Measurements from ENCODE around the gene ASGR1. TPM values are rescaled to one million over a fixed set of nuclear protein-coding genes. Genes with fewer than 3 reads are reported as not detected.
"Not testable (repeated sequence)": the region's sequence is repeated elsewhere in the genome, so short reads cannot be mapped to it uniquely, and the experiment has no call there.

ASGR1 gene
- total and polyA plus RNA-seq, 4 donors = 4.3 to 32.5 (median 20.3) TPM

- H3K27me3 ChIP-seq (ENCODE audit: control insufficient read depth, insufficient read depth, low read length); H3K27ac ChIP-seq (ENCODE audit: low read depth, low read length); H3K9me3 ChIP-seq (ENCODE audit: control insufficient read depth, insufficient read depth, low read length); H3K4me3 ChIP-seq (ENCODE audit: low read depth, low read length); DNase-seq (ENCODE audit: low read depth in 4 of 6, low spot score in 6 of 6): not testable (repeated sequence)
- WGBS (ENCODE audit: insufficient coverage) = 97% methylated on average over 3 of the region's 7 CpGs
- Histone ChIP-seq H3K36me3 (ENCODE audit: control insufficient read depth, insufficient read depth, low read length) (peaks cover 13% of the 10 kb centered on the region), H3K4me1 (ENCODE audit: control insufficient read depth, insufficient read depth, low read length) (peaks cover 12% of the 10 kb centered on the region)
Measured at GRCh38 chr17:7169565-7169908, 9.6 kb downstream of the ASGR1 start.

- WGBS (ENCODE audit: insufficient coverage) = 100% methylated on average over 2 of the region's 10 CpGs
- not testable (repeated sequence) for H3K36me3 ChIP-seq (ENCODE audit: control insufficient read depth, insufficient read depth, low read length); H3K9me3 ChIP-seq (ENCODE audit: control insufficient read depth, insufficient read depth, low read length); DNase-seq (ENCODE audit: low read depth in 4 of 6, low spot score in 6 of 6); H3K4me3 ChIP-seq (ENCODE audit: low read depth, low read length); H3K27ac ChIP-seq (ENCODE audit: low read depth, low read length); H3K4me1 ChIP-seq (ENCODE audit: control insufficient read depth, insufficient read depth, low read length); H3K27me3 ChIP-seq (ENCODE audit: control insufficient read depth, insufficient read depth, low read length)
Measured at GRCh38 chr17:7168841-7169564, 10.2 kb downstream of the ASGR1 start.

GRCh38 chr17:7167832-7168231 is 11.3 kb downstream of the ASGR1 start:
- Histone ChIP-seq H3K36me3 (ENCODE audit: control insufficient read depth, insufficient read depth, low read length) (no peaks in the 10 kb centered on the region), H3K4me3 (ENCODE audit: low read depth, low read length) (no peak overlapping the region), H3K27ac (ENCODE audit: low read depth, low read length) (no peak overlapping the region), H3K9me3 (ENCODE audit: control insufficient read depth, insufficient read depth, low read length) (no peaks in the 10 kb centered on the region), H3K27me3 (ENCODE audit: control insufficient read depth, insufficient read depth, low read length) (no peaks in the 10 kb centered on the region), H3K4me1 (ENCODE audit: control insufficient read depth, insufficient read depth, low read length) (no peaks in the 10 kb centered on the region)
- DNase-seq (ENCODE audit: low read depth in 4 of 6, low spot score in 6 of 6) = no peak
- WGBS (ENCODE audit: insufficient coverage) = no CpG with 5 or more reads among the region's 4 CpGs

GRCh38 chr17:7166873-7167272 is 12.3 kb downstream of the ASGR1 start:
- H3K9me3 ChIP-seq (ENCODE audit: control insufficient read depth, insufficient read depth, low read length) = no peaks in the 10 kb centered on the region
- H3K4me1 ChIP-seq (ENCODE audit: control insufficient read depth, insufficient read depth, low read length) = no peaks in the 10 kb centered on the region
- WGBS (ENCODE audit: insufficient coverage) = 96% methylated on average over 6 of the region's 7 CpGs
- no peak overlapping the region for H3K4me3 ChIP-seq (ENCODE audit: low read depth, low read length)
- H3K27ac ChIP-seq (ENCODE audit: low read depth, low read length) = no peak overlapping the region
- H3K27me3 ChIP-seq (ENCODE audit: control insufficient read depth, insufficient read depth, low read length) = no peaks in the 10 kb centered on the region
- DNase-seq (ENCODE audit: low read depth in 4 of 6, low spot score in 6 of 6) = no peak
- no peaks in the 10 kb centered on the region for H3K36me3 ChIP-seq (ENCODE audit: control insufficient read depth, insufficient read depth, low read length)

- not testable (repeated sequence) for H3K27ac ChIP-seq (ENCODE audit: low read depth, low read length); H3K4me3 ChIP-seq (ENCODE audit: low read depth, low read length)
- WGBS (ENCODE audit: insufficient coverage) = 88% methylated on average over 3 of the region's 10 CpGs
Measured at GRCh38 chr17:7159571-7159970, 19.6 kb downstream of the ASGR1 start.

GRCh38 chr17:7158424-7158823 is 20.7 kb downstream of the ASGR1 start:
- H3K4me1 ChIP-seq (ENCODE audit: control insufficient read depth, insufficient read depth, low read length); DNase-seq (ENCODE audit: low read depth in 4 of 6, low spot score in 6 of 6); H3K36me3 ChIP-seq (ENCODE audit: control insufficient read depth, insufficient read depth, low read length); H3K4me3 ChIP-seq (ENCODE audit: low read depth, low read length); H3K27ac ChIP-seq (ENCODE audit: low read depth, low read length); H3K9me3 ChIP-seq (ENCODE audit: control insufficient read depth, insufficient read depth, low read length); H3K27me3 ChIP-seq (ENCODE audit: control insufficient read depth, insufficient read depth, low read length): not testable (repeated sequence)
- WGBS (ENCODE audit: insufficient coverage) = 100% methylated on average over 5 of the region's 10 CpGs

More at GRCh38 chr17:7159571-7159970, 19.6 kb downstream of the ASGR1 start:
- DNase-seq (ENCODE audit: low read depth in 4 of 6, low spot score in 6 of 6); H3K4me1 ChIP-seq (ENCODE audit: control insufficient read depth, insufficient read depth, low read length); H3K36me3 ChIP-seq (ENCODE audit: control insufficient read depth, insufficient read depth, low read length); H3K27me3 ChIP-seq (ENCODE audit: control insufficient read depth, insufficient read depth, low read length); H3K9me3 ChIP-seq (ENCODE audit: control insufficient read depth, insufficient read depth, low read length): not testable (repeated sequence)

GRCh38 chr17:7156342-7156940 is 22.7 kb downstream of the ASGR1 start:
- Histone ChIP-seq H3K27ac (ENCODE audit: low read depth, low read length) (no peak overlapping the region), H3K27me3 (ENCODE audit: control insufficient read depth, insufficient read depth, low read length) (no peaks in the 10 kb centered on the region), H3K9me3 (ENCODE audit: control insufficient read depth, insufficient read depth, low read length) (no peaks in the 10 kb centered on the region), H3K36me3 (ENCODE audit: control insufficient read depth, insufficient read depth, low read length) (no peaks in the 10 kb centered on the region), H3K4me3 (ENCODE audit: low read depth, low read length) (no peak overlapping the region), H3K4me1 (ENCODE audit: control insufficient read depth, insufficient read depth, low read length) (no peaks in the 10 kb centered on the region)
- no CpG with 5 or more reads among the region's 10 CpGs for WGBS (ENCODE audit: insufficient coverage)
- no peak for DNase-seq (ENCODE audit: low read depth in 4 of 6, low spot score in 6 of 6)

- 89% methylated on average over 2 of the region's 3 CpGs for WGBS (ENCODE audit: insufficient coverage)
- no peak for DNase-seq (ENCODE audit: low read depth in 4 of 6, low spot score in 6 of 6)
- peaks cover 9% of the 10 kb centered on the region for H3K4me1 ChIP-seq (ENCODE audit: control insufficient read depth, insufficient read depth, low read length)
- H3K27me3 ChIP-seq (ENCODE audit: control insufficient read depth, insufficient read depth, low read length) = no peaks in the 10 kb centered on the region
- H3K27ac ChIP-seq (ENCODE audit: low read depth, low read length) = no peak overlapping the region
- H3K9me3 ChIP-seq (ENCODE audit: control insufficient read depth, insufficient read depth, low read length) = no peaks in the 10 kb centered on the region
- H3K36me3 ChIP-seq (ENCODE audit: control insufficient read depth, insufficient read depth, low read length) = no peaks in the 10 kb centered on the region
- no peak overlapping the region for H3K4me3 ChIP-seq (ENCODE audit: low read depth, low read length)
Measured at GRCh38 chr17:7147772-7148171, 31.4 kb downstream of the ASGR1 start.

- DNase-seq (ENCODE audit: low read depth in 4 of 6, low spot score in 6 of 6) = peak in 2 of 6 donors; percentile 43 to 48
- no peak overlapping the region for H3K27ac ChIP-seq (ENCODE audit: low read depth, low read length)
- peaks cover 9% of the 10 kb centered on the region for H3K4me1 ChIP-seq (ENCODE audit: control insufficient read depth, insufficient read depth, low read length)
- no peaks in the 10 kb centered on the region for H3K27me3 ChIP-seq (ENCODE audit: control insufficient read depth, insufficient read depth, low read length)
- 17% methylated on average over 4 of the region's 6 CpGs for WGBS (ENCODE audit: insufficient coverage)
- H3K9me3 ChIP-seq (ENCODE audit: control insufficient read depth, insufficient read depth, low read length) = no peaks in the 10 kb centered on the region
- no peak overlapping the region for H3K4me3 ChIP-seq (ENCODE audit: low read depth, low read length)
- no peaks in the 10 kb centered on the region for H3K36me3 ChIP-seq (ENCODE audit: control insufficient read depth, insufficient read depth, low read length)
Measured at GRCh38 chr17:7146115-7146514, 33.1 kb downstream of the ASGR1 start.

- Histone ChIP-seq H3K9me3 (ENCODE audit: control insufficient read depth, insufficient read depth, low read length) (no peaks in the 10 kb centered on the region), H3K27me3 (ENCODE audit: control insufficient read depth, insufficient read depth, low read length) (no peaks in the 10 kb centered on the region), H3K4me1 (ENCODE audit: control insufficient read depth, insufficient read depth, low read length) (peaks cover 9% of the 10 kb centered on the region), H3K36me3 (ENCODE audit: control insufficient read depth, insufficient read depth, low read length) (no peaks in the 10 kb centered on the region), H3K4me3 (ENCODE audit: low read depth, low read length) (no peak overlapping the region), H3K27ac (ENCODE audit: low read depth, low read length) (no peak overlapping the region)
- DNase-seq (ENCODE audit: low read depth in 4 of 6, low spot score in 6 of 6) = peak in 1 of 6 donors; percentile 24
- WGBS (ENCODE audit: insufficient coverage) = 36% methylated on average over 11 of the region's 11 CpGs
Measured at GRCh38 chr17:7144213-7144612, 35.0 kb downstream of the ASGR1 start.
